Mucosa of gallbladder (tissue), 1 donor: Measurements from ENCODE around the gene TSPAN5. TPM values are rescaled to one million over a fixed set of nuclear protein-coding genes. Genes with fewer than 3 reads are reported as not detected.
"Not testable (repeated sequence)": the region's sequence is repeated elsewhere in the genome, so short reads cannot be mapped to it uniquely, and the experiment has no call there.

ENCODE experiments used
- DNase-seq: peaks from one replicate; pipeline ENCODE4 v3.0.0-alpha.2; 2020; ENCODE audit warnings: low spot score
- total RNA-seq: library from RNA; stranded (reverse); gene quantifications from one replicate; pipeline ENCODE4 v1.2.1, GENCODE V29; 2021
- donor health status: DM: no; HTN: no; CAD: no.

TSPAN5 gene
- total RNA-seq, 1 donor from 2014 or later, result 3.2 TPM

GRCh38 chr4:98555798-98556445 is 102.5 kb downstream of the TSPAN5 start:
- DNase-seq, result no peak

DNA sequence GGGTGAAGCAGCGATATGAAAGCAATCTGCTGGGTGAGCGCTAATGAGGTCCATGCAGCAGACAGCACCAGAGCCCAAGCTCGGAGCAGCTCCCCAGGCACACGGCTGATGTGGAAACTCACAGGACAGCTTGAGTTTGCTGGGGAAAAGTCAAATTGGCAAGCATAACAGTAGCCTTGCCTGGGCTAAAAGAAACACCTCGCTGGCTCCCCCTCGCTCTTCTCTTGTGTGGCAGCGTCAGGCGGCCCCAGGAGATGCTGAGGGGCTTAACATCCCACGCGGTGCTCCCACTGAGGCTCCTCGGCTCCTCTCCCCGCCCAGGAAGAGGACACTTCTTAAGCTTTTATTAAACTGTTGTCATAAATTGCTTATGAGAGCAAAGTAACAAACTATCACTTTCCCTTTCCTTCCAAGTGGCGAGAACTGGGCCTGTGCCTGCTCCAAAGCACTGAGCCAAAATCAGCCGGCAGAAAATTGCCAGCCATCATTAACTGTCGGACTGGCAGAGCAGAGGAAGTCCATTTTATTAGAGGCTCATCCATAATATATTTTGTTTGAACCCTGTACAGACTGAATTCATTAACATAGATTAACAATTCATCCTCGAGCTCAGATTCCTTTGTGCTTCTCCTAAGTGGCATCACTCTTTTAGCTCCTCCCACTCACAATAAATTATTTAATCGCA is 111.4 kb downstream of the TSPAN5 start:
- no peak for DNase-seq

GRCh38 chr4:98544818-98545414 is 113.5 kb downstream of the TSPAN5 start:
- DNase-seq, result no peak

- no peak for DNase-seq
Measured at GRCh38 chr4:98544141-98544817, 114.1 kb downstream of the TSPAN5 start.

- no peak for DNase-seq
Measured at GRCh38 chr4:98542011-98542410, 116.4 kb downstream of the TSPAN5 start.

DNA sequence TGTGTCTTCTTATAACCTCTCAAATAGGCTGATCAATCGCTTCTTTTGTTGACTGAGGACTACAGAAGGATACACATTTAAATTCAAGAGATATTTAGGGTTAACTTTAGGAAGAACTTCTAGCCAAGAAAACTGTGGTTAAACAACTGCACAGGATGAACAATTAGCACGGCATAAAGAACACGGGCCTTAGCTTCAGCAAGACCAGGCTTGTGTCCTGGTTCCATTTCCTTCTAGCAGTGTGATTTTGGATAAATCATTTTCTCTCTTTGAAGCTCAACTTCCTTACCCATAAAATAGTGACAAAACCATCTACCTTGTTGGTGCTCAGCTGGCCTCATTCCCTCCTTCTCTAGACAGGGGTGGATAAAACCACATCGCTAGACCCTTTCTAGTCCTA is 117.6 kb downstream of the TSPAN5 start:
- no peak for DNase-seq

GRCh38 chr4:98539741-98540140 is 118.7 kb downstream of the TSPAN5 start:
- DNase-seq, result no peak

- DNase-seq, result no peak
Measured at GRCh38 chr4:98539299-98539698, 119.1 kb downstream of the TSPAN5 start.

- no peak for DNase-seq
Measured at GRCh38 chr4:98536631-98537030, 121.8 kb downstream of the TSPAN5 start.

DNA sequence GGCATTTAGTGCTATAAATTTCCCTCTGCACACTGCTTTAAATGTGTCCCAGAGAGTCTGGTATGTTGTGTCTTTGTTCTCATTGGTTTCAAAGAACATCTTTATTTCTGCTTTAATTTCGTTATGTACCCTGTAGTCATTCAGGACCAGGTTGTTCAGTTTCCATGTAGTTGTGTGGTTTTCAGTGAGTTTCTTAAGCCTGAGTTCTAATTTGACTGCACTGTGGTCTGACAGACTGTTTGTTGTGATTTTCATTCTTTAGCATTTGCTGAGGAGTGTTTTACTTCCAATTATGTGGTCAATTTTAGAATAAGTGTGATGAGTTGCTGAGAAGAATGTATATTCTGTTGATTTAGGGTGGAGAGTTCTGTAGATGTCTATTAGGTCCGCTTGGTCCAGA is 124.3 kb downstream of the TSPAN5 start:
- not testable (repeated sequence) for DNase-seq

GRCh38 chr4:98530572-98530971 is 127.8 kb downstream of the TSPAN5 start:
- DNase-seq, result no peak

DNA sequence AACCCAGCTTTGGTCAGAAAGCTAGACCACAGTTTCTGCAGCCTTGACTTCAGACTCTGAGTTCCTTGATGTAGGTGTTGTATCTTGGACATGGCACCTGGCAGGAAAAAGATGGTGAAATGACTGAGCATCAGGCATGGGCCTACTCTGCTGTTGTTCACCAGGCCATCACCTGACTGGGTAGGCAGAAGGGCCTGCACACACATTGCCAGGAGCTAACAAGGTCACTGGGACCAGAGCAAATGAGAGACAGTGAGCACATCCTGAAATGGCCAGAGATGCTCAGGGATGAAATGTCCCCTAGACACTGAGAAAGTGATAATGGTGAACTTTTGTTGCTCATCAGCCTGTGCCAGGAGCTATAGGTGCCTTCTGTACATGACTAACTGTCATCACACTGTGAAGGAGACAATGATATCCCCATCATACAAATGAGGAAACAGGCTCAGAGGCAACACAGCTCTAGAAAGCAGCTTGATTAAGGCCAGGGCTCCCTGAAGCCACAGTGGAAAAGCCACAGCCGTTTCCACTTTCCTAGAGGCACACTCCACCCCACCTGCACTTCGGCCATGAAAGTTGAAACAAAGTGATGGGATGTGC is 128.3 kb downstream of the TSPAN5 start:
- no peak for DNase-seq

GRCh38 chr4:98528882-98529281 is 129.5 kb downstream of the TSPAN5 start:
- no peak for DNase-seq

DNA sequence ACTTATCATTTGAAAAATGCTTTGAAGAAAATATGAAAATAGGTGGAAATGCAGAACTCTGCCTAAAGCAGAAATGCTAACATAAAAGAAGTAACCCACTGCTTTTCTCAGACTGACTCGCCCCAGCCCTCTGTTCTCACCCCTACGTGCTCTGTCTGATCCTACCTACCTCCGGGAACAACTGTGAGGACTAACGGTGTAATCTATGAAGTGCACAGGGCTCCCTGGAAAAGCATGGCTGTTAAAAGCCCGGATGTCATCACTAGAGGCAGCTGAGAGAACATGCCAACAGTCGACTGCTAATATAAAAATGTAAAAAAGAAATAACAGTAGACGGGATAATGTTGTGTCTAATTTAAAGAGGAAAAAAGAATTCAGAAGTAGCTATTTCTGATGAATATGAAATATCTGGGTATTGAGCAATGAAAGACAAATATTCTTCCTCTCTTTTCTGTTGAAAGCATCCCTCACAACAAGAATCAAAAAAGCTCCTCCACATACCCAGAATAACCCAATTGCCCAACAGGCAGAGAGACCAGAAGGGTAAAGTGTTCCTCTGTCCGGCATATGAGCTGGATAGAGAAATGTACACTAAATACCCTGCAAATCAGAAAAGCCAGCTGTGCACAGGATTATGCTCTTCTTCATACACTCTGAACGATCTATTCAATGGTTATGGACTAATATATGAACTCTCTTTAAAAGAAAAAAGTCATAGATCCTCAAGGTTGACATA is 130.7 kb downstream of the TSPAN5 start:
- no peak for DNase-seq

DNA sequence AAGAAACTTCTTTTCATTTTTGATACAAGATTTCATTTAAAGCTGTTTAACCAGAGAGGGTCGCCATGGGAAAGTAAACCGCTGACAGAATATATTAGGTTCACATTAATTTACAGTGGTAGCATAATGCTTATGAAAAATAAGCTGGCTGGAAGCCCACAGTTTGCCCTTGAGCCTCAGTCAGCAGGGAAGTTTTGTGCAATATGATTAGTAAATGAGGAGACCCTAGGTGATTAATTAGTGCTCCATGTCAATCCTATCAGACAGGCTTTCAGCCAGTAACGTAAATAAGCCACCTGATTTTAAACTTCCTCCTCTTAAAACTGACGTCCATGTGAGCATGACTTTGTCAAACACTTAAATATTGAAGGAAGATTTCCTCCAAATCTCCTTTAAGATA is 134.2 kb downstream of the TSPAN5 start:
- DNase-seq, result no peak

DNA sequence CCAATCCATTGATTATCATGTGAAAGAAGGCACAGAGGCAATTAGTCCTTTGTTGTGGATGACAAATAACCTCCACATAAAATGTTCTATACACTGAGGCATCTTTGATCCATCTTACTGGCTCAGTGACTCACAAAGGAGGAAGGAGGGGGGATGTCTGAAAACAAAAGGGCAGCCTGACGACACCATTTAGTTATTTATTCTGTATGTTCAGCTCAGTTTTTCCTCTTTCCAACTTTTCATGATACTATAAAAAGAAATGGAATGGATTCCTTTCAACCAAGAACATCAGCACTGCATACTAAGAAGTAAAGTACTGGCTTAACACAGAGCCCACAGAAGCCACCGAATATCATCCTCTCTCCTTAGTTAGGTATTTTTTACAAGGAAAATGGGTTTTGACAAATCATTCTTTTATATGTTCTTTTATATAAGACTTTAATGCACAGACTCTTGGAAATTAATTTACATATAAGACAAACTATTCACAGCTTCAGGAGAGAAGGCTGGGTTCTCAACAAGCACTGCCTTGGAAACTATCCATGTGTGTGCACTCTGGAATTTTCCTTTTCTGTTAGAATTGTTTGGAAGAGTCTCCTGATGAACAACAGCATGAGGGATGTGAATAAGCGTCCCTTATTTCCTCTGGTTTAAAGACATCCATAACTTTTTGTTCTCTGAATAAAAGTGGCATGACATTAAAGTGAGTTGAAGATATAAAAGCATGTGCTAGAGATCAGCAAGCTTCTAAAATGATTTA is 135.6 kb downstream of the TSPAN5 start:
- DNase-seq, result no peak

DNA sequence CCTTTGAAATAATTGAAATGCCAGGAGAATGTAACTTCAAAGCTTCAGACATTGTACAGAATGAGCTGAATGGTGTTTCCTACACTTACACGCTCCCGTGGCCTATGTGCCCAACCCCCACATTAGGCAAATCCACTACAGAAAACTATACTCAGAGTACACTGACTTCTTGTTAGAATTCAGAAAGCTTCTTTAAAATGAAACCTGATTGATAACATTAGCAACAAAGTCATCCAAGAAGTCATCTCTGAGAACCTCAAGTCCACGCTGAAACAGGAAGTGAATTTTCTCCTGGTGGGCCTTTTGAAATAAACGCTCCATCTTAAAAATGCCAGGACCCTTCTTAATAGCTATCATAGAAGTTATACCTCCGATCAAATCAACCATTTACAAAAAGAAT is 136.3 kb downstream of the TSPAN5 start:
- DNase-seq, result no peak

GRCh38 chr4:98521486-98521885 is 136.9 kb downstream of the TSPAN5 start:
- no peak for DNase-seq

- no peak for DNase-seq
Measured at GRCh38 chr4:98519268-98519977, 139.0 kb downstream of the TSPAN5 start.
